ENCODE measurements around the gene CDK3.

The CDK3 gene

DNA sequence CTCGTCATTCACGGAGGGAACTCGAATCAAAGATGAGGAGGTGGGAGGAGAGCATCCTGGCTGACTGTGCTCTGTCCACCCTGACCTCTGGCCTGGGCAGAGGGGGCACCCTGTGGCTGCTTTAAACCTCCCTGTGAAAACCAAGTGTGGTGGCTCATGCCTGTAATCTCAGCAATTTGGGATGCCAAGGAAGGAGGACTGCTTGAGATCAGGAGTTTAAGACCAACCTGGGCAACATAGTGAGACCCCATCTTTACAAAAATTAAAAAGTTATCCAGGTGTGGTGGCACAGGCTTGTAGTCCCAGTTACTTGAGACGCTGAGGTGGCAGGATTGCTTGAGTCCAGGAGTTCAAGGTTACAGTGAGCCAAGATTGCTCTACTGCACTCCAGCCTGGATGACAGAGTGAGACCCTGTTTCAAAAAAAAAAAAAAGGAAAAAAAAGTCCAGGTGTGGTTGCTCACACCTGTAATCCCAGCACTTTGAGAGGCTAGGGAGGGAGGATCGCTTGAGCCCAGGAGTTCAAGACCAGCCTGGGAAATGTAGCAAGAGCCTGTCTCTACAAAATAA lies 5.8 kb upstream of the CDK3 start:
- DNase-seq, result no peak

DNA sequence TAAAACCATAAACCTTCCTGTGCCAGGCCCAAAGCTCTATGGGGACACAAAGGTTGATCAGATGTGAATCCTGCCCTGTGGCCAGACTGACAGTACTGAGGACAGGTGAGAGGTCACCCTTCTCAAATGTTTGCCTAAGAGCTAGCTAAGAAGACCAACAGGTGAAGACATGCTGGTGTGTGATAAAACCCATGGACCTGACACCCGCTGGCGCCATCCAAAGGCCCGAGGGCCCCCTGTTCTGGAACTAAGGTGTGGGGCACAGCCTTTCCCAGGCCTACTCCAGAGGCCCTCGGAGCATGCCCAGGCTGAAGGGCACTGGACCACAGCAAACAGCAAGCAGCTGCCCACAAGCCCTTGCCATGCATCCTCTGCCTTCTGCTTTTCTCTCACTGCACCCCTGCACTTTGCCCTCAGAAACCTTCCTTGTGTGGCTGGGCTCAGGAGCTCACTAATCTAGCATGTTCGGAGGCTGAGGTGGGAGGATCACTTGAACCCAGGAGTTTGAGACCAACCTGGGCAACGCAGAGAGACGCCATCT lies 5.2 kb upstream of the CDK3 start:
- no peak for DNase-seq

DNA sequence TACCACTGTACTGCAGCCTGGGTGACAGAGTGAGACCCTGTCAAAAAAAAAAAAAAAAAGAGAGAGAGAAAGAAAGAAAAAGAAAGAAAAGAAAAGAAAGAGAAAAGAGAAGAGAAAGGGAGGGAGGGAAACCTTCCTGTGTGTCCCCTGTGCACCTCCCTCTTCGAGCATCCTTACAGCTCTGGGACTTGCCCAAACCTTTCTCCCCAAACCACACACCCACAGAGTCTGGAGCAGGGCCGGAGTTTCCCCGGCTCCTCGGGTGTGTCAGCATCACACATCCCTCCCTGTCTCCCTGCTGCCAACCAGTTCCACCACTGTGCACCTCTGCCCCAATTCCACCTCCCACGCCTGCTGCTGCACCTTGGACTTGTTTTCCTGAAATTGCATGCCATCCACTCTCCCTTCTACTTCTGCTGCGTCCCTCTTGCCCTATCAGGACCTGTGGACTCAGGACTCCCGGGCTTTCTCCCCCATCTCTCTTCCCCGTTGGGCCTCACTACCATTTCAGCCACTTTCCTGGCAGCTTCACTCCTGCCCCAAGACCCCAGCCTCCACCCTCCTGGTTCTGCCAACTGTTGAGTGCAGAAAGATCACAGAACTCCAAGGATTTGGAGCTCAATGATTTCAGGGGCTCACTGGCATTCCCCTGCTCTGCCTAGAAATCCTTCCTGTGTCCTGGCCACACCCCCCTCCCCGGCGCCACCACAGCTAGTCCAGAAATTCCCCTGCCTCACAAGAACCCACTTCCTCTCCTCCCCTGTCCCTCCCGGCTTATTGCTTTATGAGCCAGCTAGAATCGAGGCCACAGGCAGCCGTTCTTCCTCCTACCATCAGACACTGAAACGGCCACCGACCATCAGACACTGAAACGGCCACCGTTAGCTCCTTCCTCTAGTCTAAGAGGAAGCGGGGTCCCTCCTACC lies 3.7 kb upstream of the CDK3 start:
- DNase-seq, result no peak

DNA sequence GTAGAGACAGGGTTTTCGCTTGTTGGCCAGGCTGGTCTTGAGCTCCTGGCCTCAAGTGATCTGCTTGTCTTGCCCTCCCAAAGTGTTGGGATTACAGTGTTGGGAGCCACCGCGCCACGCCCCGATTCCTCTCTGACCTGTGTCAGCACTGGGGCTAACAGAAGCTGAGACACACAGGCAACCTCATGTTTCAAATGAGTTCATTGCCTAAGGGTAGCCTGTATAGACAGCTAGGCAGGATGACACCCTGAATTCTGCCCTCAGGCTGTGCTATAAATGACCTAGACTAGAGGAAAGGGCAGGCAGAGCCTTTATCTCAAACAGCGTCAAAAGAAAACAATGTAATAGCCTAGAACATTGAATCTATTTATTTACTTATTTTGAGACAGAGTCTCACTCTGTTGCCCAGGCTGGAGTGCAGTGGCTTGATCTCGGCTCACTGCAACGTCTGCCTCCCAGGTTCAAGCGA lies 2.3 kb upstream of the CDK3 start:
- peak; percentile 14 for DNase-seq

DNA sequence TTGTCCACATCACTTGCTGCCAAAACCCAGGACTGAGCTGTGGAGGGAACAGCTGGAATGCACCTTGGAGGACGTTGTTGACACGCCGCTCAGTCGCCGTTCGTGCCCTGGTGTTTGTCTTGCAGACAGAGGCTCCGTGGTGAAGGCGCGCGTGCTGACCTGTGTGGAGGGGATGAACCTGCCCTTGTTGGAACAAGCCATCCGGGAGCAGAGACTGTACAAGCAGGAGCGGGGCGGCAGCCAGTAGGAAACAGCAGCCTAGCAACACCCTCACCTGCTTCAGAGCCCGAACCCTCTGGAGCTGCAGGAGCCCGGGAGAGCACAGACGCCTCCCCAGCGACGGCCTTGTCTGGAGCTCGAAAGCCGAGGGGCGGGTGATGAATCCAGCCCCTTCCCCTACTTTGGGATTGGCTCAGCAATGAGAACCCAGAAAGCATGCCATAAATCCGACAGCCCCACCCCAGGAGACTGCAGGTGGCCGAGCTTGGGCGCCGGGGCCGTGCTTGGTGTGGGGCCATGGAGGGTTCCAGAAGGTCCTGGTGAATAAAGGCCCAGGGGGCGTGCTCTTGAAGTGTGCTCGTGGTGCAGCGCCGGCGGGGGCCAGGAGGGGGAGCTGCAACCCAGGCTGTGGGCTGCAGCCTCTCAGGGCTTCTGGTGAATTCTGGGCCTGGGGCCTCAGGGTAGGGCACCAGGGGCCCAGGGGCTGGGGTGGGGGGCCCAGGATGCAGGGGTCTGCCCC lies 470 bp upstream of the CDK3 start:
- DNase-seq, result peak; percentile 58

DNA sequence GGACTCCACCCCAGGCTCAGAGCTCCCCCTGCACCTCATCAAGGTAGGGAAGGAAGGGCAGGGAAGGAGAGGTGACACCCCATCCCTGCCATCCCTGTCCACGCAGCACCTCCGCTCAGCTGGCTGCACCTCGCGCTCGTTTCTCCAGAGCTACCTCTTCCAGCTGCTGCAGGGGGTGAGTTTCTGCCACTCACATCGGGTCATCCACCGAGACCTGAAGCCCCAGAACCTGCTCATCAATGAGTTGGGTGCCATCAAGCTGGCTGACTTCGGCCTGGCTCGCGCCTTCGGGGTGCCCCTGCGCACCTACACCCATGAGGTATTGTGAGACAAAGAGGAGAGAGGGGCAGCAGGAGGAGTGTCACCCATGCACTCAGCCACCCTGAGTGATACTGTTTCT lies 1.4 kb downstream of the CDK3 start:
- DNase-seq, result no peak

DNA sequence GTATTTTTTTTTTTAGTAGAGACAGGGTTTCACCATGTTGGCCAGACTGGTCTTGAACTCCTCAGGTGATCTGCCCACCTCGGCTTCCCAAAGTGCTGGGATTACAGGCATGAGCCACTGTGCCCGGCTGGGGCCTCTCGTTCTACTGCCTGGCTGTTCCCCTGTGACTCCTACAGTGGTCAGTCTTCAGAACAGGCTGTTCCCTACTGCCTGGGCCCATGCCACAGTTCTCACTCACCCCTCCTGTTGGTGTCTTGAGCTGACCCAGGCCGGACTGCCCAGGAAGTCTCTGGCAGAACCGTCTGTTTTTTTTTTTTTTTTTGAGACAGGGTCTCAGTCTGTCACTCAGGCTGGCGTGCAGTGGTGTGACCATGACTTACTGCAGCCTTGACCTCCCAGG lies 3.3 kb downstream of the CDK3 start:
- no peak for DNase-seq

DNA sequence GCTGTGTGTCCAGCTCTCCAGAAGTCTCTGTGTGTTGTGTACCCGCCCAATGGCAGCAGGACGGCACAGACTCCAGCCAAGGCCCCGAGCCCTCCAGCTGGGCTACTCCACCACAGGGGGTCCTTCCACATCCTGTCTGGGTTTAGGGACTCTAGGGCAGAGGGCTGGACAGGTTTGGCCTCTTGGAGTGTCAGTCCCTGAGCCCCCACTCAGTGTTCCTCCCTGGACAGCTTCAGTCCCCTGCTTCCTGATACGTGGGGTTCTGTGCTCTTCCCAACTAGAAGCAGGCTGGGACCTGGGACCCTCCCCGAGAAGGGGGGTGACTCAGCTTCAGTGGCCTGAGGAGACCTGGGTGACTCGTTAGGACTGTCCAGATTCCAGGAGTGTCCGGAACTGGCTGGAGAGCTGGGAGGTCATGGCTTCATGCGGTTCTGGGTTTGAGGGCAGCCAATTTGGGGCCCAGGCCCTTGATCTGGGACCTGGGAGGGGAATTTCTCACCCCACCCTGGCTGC lies 4.2 kb downstream of the CDK3 start:
- DNase-seq, result no peak

DNA sequence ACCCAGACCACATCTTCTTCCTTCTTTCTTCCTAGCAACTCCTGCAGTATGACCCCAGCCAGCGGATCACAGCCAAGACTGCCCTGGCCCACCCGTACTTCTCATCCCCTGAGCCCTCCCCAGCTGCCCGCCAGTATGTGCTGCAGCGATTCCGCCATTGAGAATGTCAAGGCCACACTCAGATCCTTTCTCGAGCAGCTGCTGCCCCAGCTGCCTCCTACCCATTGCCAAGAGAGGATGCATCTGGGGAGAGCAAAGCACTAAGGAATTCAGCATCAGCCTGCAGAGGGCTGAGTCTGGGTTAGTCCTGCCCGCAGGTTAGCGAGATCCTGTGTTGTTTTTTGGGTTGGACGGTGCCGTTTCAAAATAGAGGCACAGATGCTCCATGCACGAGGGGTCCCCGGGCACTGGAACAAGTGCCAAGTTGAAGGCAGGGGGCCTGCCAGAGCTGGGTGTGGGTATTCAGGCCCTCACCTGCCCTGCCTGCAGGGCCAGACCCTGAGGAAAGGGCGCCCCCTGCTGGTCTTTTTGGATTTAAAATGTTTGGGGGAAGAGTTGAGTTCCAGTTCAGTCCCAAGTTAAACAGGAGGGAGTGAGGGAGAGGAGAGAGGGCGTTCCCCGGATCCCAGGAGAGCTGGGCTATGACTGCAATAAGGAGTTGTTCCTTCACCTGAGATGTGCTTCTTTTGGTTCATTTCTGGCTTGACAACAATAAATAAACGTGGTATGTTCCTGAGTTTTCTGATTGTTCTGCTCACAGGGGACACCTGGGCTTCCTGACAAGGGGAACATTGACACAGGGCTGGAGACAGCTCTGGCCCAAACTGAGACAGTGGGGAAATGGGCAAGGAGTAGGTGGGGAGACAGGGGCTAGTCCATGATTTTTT lies 4.9 kb downstream of the CDK3 start:
- peak; percentile 87 for DNase-seq

DNA sequence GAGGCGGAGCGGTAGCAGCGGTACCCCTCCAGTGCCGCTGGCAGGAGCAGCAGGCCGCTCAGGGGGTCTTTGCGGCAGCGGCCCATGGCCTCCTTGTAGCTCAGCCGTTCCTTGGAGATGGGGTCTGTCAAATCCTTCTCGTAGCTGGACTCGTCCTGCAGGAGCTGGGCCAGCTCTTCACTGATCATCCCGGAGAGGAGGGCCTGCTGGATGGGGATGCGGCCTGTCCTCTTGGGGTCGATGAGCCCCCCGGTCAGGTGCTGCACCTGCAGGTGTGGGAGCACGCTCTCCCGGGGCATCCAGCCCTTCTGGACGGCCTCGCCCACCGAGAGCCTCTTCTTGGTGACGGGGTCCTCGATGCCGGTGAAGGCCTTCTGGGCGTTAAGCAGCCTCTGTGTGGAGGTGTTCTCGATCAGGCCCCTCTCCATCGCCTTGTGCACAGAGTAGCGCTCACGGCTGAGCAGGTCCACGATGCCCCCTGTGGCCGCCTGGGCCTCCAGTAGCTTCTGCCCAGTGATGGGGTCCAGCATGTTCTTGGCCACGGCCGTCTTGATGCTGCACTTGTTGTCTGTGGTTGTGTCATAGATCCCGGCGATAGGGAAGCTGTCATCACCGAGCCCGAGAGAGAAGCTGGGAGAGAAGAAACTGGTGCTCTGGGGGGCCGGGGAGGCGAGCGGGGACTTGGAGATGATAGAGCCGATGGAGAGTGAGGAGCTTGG lies 6.6 kb downstream of the CDK3 start:
- no peak for DNase-seq

DNA sequence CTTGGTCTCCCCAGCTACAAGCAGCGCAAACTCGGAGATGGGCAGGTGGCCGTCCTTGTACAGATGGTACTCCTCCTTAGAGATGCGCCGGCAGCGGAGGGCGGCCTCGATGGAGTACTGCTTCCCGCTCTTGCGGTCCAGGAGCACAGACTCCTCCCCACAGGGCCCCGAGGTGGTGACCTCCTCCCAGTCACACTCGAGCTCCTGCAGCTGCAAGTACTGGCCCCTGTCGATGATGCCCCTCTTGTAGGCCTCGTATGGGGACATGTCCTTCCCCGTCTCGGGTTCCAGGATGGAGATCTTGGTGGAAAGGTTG lies 7.2 kb downstream of the CDK3 start:
- DNase-seq, result no peak

DNA sequence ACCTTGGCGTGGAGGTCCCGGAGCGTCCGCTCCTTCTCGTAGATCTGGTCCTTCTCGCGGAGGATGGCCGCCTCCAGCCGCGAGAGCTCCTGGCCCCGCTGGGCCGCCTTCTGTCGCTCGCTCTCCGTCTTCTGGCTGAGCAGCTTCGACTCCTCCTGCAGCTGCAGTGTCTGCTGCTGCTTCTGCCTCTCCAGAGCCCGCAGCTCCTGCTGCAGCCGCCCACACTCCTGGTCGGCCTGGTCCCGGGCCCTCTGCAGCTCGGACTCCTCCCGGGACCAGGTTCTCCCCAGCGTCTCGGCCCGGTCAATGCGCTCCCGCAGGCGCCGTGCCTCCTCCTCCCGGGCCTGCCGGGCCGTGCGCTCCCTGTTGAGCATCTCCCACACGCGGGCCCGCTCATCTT lies 7.6 kb downstream of the CDK3 start:
- DNase-seq, result no peak

DNA sequence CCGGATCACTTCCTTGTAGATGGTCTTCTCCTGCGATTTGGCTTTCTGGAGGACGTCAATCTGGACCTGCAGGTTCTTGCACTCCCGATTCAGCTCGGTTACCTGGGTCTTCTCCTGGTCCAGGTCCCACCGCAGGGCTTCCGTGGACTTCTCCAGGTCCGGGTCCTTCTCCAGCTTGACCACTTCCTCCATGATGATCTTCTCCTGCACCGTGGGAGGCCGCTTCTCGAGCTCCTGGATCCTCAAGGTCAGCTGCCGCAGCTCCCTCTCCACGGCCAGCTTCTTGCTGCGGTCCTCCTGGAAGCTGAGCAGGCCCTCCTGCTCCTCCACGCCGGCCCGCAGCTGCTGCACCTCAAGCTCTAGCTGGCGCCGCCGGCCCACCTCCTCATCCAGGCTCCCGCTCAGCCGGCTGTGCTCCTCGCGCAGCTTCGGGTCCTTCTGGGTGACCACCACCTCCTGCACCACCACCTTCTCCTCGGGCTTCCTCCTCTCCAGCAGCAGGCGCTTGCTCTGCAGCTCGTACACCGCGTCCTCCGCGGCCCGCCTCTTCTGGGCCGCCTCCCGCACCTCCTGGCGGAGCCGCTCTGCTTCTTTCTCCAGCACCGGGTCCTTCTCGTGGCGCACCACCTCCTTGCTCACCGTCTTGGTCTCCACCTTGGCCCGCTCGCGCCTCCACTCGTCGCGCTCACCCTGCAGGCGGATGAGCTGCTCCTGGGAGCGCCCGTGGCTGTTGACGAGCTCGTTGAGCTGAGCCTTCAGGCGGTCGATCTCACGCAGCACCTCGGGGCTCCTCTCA lies 8.2 kb downstream of the CDK3 start:
- no peak for DNase-seq

DNA sequence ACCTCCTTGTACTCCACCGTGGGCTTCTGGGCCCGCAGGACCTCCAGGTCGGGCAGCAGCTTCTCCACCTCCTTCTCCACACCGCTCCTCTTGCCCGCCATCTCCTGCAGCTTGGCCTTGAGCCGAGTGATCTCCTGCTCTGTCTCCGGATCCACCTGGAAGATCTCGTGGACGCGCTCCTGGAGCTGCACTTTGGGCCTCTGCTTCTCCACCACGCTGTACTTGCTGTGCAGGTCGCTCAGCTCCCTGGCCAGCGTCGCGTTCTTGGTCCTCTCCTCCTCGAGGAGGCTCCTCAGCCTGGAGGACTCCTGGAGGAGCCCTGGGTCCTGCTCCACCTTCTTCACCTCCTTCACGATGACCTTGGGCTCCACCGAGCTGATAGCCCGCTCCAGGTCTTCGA lies 8.8 kb downstream of the CDK3 start:
- no peak for DNase-seq

DNA sequence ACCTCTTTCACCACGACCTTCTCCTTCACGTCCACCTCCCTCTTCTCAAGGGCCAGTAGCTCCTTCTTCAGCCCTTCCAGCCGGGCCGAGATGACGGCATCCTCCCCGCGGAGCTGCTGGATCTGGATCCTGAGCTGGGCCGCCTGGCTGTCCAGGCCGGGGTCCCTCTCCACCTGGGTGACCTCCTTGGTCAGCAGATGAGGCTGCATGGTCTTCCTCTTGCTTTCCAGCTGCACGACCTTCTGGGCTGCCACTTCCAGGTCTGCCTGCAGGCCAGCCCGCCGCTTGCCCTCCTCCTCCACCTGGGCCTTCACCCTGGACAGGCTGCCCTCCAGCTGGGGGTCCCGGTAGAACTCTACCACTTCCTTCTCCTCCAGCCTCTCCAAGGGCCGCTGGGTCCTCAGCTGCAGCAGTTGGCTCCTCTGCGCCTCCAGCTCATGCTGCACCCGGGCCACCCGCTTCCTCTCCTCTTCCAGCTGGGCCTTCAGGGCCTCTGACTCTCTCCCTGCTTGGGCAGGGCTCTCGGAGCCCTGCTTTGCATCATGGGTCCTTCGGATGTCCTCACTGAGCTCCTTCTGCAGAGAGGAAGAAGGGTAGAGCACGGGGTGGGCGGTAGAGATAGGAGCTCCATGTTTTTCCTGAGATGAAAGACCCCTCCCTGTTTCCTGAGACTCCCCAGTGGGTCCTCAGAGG lies 9.5 kb downstream of the CDK3 start:
- no peak for DNase-seq

DNA sequence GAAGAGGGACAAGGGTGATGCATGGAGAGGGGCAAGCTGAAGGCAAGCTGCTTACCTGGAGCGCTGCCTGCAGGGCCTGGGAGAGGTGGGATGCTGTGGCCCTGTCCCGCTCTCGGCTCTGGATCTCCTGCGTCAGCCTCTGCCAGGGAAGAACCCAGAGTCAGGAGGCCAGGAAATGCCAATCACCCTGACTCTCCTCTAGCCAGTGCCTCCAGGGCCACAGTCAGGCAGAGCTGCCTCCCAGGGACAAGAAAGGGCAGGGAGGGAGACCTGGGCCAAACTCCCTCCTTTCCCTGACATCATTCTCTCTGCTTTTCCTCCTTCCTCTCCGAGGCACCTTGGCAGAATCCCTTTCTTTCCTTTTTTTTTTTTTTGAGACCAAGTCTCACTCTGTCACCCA lies 11.3 kb downstream of the CDK3 start:
- DNase-seq, result no peak

DNA sequence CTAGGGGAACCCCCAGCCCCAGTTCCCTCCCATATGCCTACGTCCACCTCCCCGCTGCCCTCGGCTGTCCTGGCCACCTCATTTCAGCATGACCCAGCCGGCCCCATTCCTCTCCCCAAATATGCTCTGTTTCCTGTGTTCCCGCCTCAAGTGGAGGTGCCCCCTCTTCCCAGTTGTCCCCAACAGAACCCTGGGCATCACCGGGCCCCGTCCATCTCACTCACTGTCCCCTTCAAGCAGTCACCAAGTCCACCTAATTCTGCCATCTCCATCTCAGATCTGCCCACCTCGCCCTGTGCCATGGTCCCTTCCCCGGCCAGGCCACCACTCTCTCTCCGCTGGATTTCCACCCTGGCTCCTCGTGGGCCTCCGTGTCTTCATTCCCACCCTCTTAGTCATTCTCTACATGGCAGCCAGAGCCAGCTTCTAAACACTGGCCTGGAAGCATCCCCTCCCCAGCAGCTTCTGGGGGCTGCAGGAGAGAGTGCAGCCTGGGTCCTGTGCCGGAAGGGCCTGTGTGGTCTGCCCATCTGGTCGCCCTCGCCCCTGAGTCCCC lies 12.8 kb downstream of the CDK3 start:
- DNase-seq, result no peak

DNA sequence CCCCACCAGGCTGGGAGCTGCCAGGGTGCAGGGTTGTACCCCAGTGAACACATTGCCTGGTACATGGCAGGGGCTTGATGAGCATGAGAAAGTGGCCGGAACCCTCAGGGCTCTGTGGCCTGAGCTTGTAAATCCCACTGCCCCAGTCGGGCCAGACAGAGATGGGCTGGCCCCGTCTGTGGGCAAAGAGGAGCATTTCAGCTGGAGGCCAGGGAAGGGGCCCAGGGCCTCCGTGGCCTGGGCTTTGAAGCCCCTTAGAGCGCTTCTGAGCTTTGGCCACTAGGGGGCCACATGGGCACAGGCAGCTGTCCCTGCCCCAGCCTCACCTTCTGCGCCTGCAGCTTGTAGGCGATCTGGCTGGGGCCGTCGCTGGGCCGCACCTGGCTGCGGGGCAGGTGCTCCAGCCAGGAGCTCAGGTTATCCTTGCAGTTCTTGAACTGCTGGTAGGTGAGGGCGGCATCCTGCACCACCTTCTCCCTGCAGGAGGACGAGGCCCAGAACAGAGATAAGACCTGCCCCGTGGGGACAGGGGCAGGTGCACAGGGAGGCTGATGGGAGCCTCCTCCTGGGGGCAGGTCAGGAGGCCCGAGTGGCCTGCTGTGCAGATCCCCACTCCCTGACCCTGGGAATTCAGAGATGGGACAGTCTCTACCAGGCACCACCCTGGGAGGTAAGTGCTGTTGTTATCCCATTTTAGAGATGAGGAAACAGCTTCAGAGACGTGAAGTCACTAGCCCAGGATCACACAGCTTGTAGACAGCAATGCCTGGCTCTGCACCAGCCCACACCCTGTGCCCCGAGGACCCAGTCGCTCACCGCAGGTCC lies 13.7 kb downstream of the CDK3 start:
- DNase-seq, result peak; percentile 93

DNA sequence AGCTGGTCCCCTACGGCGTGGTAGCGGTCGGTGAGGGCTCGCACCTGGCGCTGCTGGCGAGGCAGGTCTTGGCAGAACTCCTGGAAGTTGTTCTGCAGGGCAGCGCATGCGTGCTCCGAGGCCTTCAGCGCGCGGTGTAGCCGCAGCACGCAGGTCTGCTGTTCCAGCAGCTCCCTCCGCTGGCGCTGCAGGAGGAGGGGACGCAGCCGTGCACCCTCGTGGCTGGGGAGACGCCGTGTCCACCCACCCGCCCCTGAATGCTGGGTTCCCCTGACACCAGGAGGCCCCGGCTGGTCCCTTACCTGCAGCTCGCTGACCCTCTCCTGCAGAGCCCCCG lies 14.2 kb downstream of the CDK3 start:
- peak; percentile 86 for DNase-seq
